ENCODE measurements around the gene ASB18.

ASB18 gene

DNA sequence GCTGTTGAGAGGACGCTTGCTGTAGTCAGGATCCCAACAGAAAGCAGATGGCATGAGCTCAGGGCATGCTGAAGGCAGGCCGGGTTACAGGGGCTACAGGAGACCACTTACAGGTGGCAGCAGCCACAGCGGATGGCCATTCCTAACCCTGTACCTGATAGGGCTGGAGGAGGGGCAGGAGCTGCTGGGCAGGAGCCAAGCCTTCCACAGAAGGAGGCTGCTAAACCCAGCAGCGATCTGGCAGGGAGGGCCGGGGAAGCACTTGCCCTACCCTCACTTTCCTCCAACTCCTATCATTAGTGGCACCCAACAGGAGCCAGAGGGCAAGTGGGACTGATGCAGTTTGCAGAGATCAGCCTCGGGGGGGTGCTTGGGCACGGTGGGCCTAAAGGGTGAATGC, 2.0 kb downstream of the ASB18 start:
- TF ChIP-seq, protein P1, sequence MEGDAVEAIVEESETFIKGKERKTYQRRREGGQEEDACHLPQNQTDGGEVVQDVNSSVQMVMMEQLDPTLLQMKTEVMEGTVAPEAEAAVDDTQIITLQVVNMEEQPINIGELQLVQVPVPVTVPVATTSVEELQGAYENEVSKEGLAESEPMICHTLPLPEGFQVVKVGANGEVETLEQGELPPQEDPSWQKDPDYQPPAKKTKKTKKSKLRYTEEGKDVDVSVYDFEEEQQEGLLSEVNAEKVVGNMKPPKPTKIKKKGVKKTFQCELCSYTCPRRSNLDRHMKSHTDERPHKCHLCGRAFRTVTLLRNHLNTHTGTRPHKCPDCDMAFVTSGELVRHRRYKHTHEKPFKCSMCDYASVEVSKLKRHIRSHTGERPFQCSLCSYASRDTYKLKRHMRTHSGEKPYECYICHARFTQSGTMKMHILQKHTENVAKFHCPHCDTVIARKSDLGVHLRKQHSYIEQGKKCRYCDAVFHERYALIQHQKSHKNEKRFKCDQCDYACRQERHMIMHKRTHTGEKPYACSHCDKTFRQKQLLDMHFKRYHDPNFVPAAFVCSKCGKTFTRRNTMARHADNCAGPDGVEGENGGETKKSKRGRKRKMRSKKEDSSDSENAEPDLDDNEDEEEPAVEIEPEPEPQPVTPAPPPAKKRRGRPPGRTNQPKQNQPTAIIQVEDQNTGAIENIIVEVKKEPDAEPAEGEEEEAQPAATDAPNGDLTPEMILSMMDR (IDR thresholded peaks at IDR 0.05; ENCODE audit: low read depth, low read length) = no peak
- no peak for DNase-seq (ENCODE audit: extremely low read depth, low read depth)

- DNase-seq (ENCODE audit: extremely low read depth, low read depth) = no peak
- TF ChIP-seq, protein P1 (IDR thresholded peaks at IDR 0.05; ENCODE audit: low read depth, low read length) = no peak
These were observed 2.8 kb downstream of the ASB18 start for GRCh38 chr2:236261452-236261851.

DNA sequence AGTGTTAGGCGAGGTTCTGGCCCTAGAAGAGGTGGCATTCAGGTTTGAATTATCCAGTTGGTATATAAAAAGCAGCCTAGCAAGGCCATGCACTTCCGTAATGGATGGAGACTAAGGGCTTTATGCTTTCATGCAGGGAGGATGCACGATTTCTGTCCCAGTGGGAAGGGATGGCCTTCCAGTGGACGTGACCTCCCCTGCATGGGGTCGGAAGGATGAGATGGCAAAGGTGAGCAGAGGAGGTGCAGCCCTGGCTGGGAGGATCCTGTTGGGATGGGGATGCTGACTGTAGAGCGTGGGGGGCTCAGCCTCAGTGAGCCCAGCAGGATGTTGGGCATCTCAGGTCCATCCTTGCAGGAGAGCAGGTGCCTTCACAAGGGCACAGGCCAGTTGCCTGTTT, 4.8 kb downstream of the ASB18 start:
- TF ChIP-seq, protein P1 (IDR thresholded peaks at IDR 0.05; ENCODE audit: low read depth, low read length) = no peak

GRCh38 chr2:236257575-236257974, 6.6 kb downstream of the ASB18 start:
- TF ChIP-seq, protein P1 (IDR thresholded peaks at IDR 0.05; ENCODE audit: low read depth, low read length) = no peak
- no peak for DNase-seq (ENCODE audit: extremely low read depth, low read depth)

More for the DNA sequence above, 4.8 kb downstream of the ASB18 start:
- DNase-seq (ENCODE audit: extremely low read depth, low read depth) = no peak

DNA sequence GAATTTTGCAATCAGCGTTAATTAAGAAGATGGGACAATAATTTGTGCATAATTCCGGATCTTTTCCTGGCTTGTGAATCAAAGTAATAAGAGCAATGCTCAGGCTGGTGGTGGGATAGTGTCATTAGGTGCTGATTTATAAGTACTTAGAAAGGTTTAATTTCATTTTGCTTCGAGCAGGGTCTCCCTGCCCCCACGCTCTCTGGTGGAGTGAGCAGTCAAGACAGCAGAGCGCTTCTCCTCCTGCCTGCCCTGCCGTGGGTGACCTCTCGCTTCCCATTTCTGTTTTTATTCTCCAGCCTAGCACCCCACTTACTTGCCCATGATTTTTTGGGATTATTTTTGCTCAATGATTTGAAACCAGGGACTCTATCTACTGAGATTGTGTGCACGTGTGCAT, 7.1 kb downstream of the ASB18 start:
- no peak for DNase-seq (ENCODE audit: extremely low read depth, low read depth)
- TF ChIP-seq, protein P1 (IDR thresholded peaks at IDR 0.05; ENCODE audit: low read depth, low read length) = no peak

- no peak for DNase-seq (ENCODE audit: extremely low read depth, low read depth)
- TF ChIP-seq, protein P1 (IDR thresholded peaks at IDR 0.05; ENCODE audit: low read depth, low read length) = no peak
These were observed 7.7 kb downstream of the ASB18 start for GRCh38 chr2:236256366-236256985.

DNA sequence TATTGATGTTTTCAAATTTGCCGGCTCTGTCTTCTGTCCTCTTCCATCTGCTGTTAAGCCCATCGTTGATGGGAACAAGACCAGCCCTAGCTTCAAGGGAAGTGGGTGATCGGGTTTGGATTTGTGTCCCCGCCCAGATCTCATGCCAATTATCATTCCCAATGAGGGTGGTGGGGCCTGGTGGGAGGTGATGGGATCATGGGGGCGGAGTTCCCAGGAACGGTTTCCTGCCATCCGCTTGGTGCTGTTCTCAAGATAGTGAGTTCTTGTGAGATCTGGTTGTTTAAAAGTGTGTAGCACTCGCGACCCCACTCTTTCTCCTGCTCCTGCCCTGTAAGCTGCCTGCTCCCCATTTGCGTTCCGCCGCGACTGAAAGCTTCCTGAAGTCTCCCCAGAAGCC, 9.5 kb downstream of the ASB18 start:
- DNase-seq (ENCODE audit: extremely low read depth, low read depth) = no peak
- TF ChIP-seq, protein P1 (IDR thresholded peaks at IDR 0.05; ENCODE audit: low read depth, low read length) = no peak

All from AG09319 (cell line).